ENCODE data around the gene LY86. TPM values are rescaled to one million over a fixed set of nuclear protein-coding genes. Genes with fewer than 3 reads are reported as not detected.
"Not testable (repeated sequence)": the region's sequence is repeated elsewhere in the genome, so short reads cannot be mapped to it uniquely, and the experiment has no call there.

Gene LY86
- total RNA-seq, 3 donors from 2014 or later (not counting 1 experiment from before 2014, with no cell fraction given), result 2.0 to 5.1 (median 2.2) TPM

GRCh38 chr6:6610031-6610591 lies 21.6 kb downstream of the LY86 start:
- peak overlapping the region; percentile 83 to 84 for H3K27ac Mint-ChIP-seq
- H3K36me3 ChIP-seq (ENCODE audit: control insufficient read depth, insufficient read depth, low read length), result no peaks in the 10 kb centered on the region
- no peaks in the 10 kb centered on the region for H3K27me3 ChIP-seq (ENCODE audit: control insufficient read depth, insufficient read depth, low read length)
- H3K27me3 Mint-ChIP-seq (ENCODE audit: low read depth in 2 of 2), result no peaks in the 10 kb centered on the region
- H3K4me1 Mint-ChIP-seq, result peaks cover 45 to 48% of the 10 kb centered on the region in 2 donors
- no peak for TF ChIP-seq CTCF (IDR thresholded peaks at IDR 0.05)
- no peak overlapping the region for H3K4me3 ChIP-seq (ENCODE audit: low read length)
- intact Hi-C loops (cut with micrococcal nuclease), result loop anchor here (1.0 kb wide), 1 partner anchor 18 kb away; no protein-coding TSS in a partner anchor
- ATAC-seq (peak; percentile 66 to 83 (median 82)), DNase-seq (peak; percentile 51 to 80)
- WGBS (ENCODE audit: insufficient coverage), result 16% methylated on average over 10 of the region's 10 CpGs
- H3K9me3 ChIP-seq (ENCODE audit: control insufficient read depth, insufficient read depth, low read length), result no peaks in the 10 kb centered on the region
- peak overlapping the region; percentile 53 for H3K4me3 Mint-ChIP-seq
- H3K36me3 Mint-ChIP-seq, result no peaks in the 10 kb centered on the region
- no peaks in the 10 kb centered on the region for H3K9me3 Mint-ChIP-seq
- peak overlapping the region; percentile 68 for H3K27ac ChIP-seq (ENCODE audit: low read length)
- H3K4me1 ChIP-seq (ENCODE audit: control insufficient read depth, insufficient read depth, low read length), result peaks cover 57% of the 10 kb centered on the region

GRCh38 chr6:6611486-6611885 lies 23.0 kb downstream of the LY86 start:
- H3K27ac ChIP-seq (ENCODE audit: low read length), result peak overlapping the region; percentile 1
- no peaks in the 10 kb centered on the region for H3K27me3 ChIP-seq (ENCODE audit: control insufficient read depth, insufficient read depth, low read length)
- Mint-ChIP-seq H3K4me3 (peak overlapping the region; percentile 39), H3K27ac (peak overlapping the region; percentile 83 to 84), H3K36me3 (no peaks in the 10 kb centered on the region), H3K4me1 (peaks cover 47 to 48% of the 10 kb centered on the region in 2 donors), H3K9me3 (no peaks in the 10 kb centered on the region), H3K27me3 (ENCODE audit: low read depth in 2 of 2) (no peaks in the 10 kb centered on the region)
- ATAC-seq, result no peak
- DNase-seq, result peak in 1 of 2 donors; percentile 23
- intact Hi-C loops (cut with micrococcal nuclease), result no loop called here
- H3K9me3 ChIP-seq (ENCODE audit: control insufficient read depth, insufficient read depth, low read length), result no peaks in the 10 kb centered on the region
- peaks cover 69% of the 10 kb centered on the region for H3K4me1 ChIP-seq (ENCODE audit: control insufficient read depth, insufficient read depth, low read length)
- WGBS (ENCODE audit: insufficient coverage), result 81% methylated on average over 12 of the region's 12 CpGs
- no peaks in the 10 kb centered on the region for H3K36me3 ChIP-seq (ENCODE audit: control insufficient read depth, insufficient read depth, low read length)
- H3K4me3 ChIP-seq (ENCODE audit: low read length), result no peak overlapping the region
- TF ChIP-seq CTCF (IDR thresholded peaks at IDR 0.05), result no peak

DNA sequence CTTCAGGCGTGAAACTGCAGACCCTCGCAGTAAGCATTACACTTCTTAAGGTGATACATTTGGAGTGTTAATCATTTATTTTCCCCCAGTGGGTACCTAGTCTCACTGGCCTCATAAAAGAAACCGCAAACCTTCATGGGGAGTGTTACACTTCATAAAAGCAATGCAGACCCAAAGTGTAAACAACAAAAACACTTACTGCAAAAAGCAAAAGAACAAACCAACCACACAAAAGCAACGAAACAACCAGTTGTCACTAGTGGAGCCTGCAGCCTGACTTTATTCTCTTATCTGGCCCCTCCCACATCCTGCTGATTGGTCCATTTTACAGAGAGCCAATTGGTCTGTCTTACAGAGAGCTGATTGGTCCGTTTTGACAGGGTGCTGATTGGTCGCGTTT lies 23.8 kb downstream of the LY86 start:
- no peaks in the 10 kb centered on the region for H3K36me3 Mint-ChIP-seq
- peak; percentile 53 to 64 (median 64) for ATAC-seq
- intact Hi-C loops (cut with micrococcal nuclease), result loop anchor here (2.0 kb wide), 1 partner anchor 46 kb away; no protein-coding TSS in a partner anchor
- Histone ChIP-seq H3K36me3 (ENCODE audit: control insufficient read depth, insufficient read depth, low read length) (no peaks in the 10 kb centered on the region), H3K27me3 (ENCODE audit: control insufficient read depth, insufficient read depth, low read length) (no peaks in the 10 kb centered on the region), H3K4me3 (ENCODE audit: low read length) (no peak overlapping the region), H3K4me1 (ENCODE audit: control insufficient read depth, insufficient read depth, low read length) (peaks cover 69% of the 10 kb centered on the region), H3K9me3 (ENCODE audit: control insufficient read depth, insufficient read depth, low read length) (no peaks in the 10 kb centered on the region), H3K27ac (ENCODE audit: low read length) (no peak overlapping the region)
- peak overlapping the region; percentile 10 for H3K4me3 Mint-ChIP-seq
- H3K9me3 Mint-ChIP-seq, result no peaks in the 10 kb centered on the region
- DNase-seq, result peak in 1 of 2 donors; percentile 43
- peaks cover 48 to 49% of the 10 kb centered on the region in 2 donors for H3K4me1 Mint-ChIP-seq
- 53% methylated on average over 5 of the region's 7 CpGs for WGBS (ENCODE audit: insufficient coverage)
- peak overlapping the region; percentile 83 to 84 for H3K27ac Mint-ChIP-seq
- no peak for TF ChIP-seq CTCF (IDR thresholded peaks at IDR 0.05)
- no peaks in the 10 kb centered on the region for H3K27me3 Mint-ChIP-seq (ENCODE audit: low read depth in 2 of 2)

DNA sequence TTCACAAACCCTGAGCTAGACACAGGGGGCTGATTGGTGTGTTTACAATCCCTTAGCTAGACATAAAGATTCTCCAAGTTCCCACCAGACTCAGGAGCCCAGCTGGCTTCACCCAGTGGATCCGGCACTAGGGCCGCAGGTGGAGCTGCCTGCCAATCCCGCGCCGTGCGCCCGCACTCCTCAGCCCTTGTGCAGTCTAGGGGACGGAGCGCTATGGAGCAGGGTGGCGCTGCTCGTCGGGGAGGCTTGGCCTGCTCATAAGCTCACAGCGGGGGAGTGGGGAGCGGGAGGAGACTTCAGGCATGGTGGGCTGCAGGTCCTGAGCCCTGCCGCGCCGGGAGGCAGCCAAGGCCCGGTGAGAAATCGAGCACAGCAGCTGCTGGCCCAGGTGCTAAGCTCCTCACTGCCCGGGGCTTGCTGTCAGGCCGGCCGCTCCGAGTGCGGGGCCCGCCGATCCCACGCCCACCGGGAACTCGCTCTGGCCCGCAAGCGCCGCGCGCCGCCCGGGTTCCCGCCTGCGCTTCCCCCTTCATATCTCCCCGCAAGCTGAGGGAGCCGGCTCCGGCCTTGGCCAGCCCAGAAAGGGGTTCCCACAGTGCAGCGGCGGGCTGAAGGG lies 24.7 kb downstream of the LY86 start:
- not testable (repeated sequence) for H3K27me3 Mint-ChIP-seq (ENCODE audit: low read depth in 2 of 2); H3K36me3 Mint-ChIP-seq; ATAC-seq; H3K27ac ChIP-seq (ENCODE audit: low read length); H3K36me3 ChIP-seq (ENCODE audit: control insufficient read depth, insufficient read depth, low read length); DNase-seq; H3K9me3 Mint-ChIP-seq; H3K4me3 ChIP-seq (ENCODE audit: low read length); H3K9me3 ChIP-seq (ENCODE audit: control insufficient read depth, insufficient read depth, low read length); H3K27me3 ChIP-seq (ENCODE audit: control insufficient read depth, insufficient read depth, low read length); H3K4me3 Mint-ChIP-seq
- H3K4me1 ChIP-seq (ENCODE audit: control insufficient read depth, insufficient read depth, low read length), result peaks cover 69% of the 10 kb centered on the region
- H3K27ac Mint-ChIP-seq, result peak overlapping the region; percentile 80 to 83
- 98% methylated on average over 43 of the region's 43 CpGs for WGBS (ENCODE audit: insufficient coverage)
- intact Hi-C loops (cut with micrococcal nuclease), result loop anchor here (2.0 kb wide), 1 partner anchor 46 kb away; no protein-coding TSS in a partner anchor
- H3K4me1 Mint-ChIP-seq, result peaks cover 48 to 49% of the 10 kb centered on the region in 2 donors

All from natural killer cell (primary cell).